K562 (cell line): ENCODE results near the gene DST. TPM values are rescaled to one million over a fixed set of nuclear protein-coding genes. Genes with fewer than 3 reads are reported as not detected.

Experiments
- ATAC-seq: fragments of 200-7000 bp; cut with Tn5 transposase; 3 replicates; pipeline ENCODE4 v1.9.1; 2020; ENCODE audit warnings: moderate library complexity
- BruUV-seq: library from RNA; stranded (reverse); fragments of 400-500 nt; replicated peaks from 2 replicates; lab custom pipeline; 2021; lab: Mats Ljungman, UMichigan
- CTCF ChIA-PET: fragments of 300-600 bp; formaldehyde crosslinking; extraction: SDS; loops from one replicate; lab custom pipeline; 2021; ENCODE audit warnings: low intra/inter-chr PET ratio; lab: Yijun Ruan, JAX
- POLR2A ChIA-PET: fragments of 300-600, 350-650 bp; sonication (Branson Sonifier 250); formaldehyde crosslinking; extraction: SDS; loops from one replicate; lab custom pipeline; 2021; ENCODE audit warnings: antibody characterized with exemption, inconsistent platforms; lab: Yijun Ruan, JAX
- DNase-seq, 4 experiments: peaks; one replicate each; pipeline versions ENCODE4 v3.0.0 to v3.0.0-alpha.2; 2011 to 2018; ENCODE audit warnings: low spot score in 3 of 4, mixed read lengths in 3 of 4; ENCODE audit errors: extremely low read depth in 1 of 4
- FAIRE-seq: peaks from 2 replicates; lab custom pipeline; 2011; peaks lifted over from hg19 to GRCh38; lab: Jason Lieb, UNC
- H2AFZ ChIP-seq: 2 replicates; pipeline ENCODE4 v1.6.0; 2011; ENCODE audit warnings: low read depth, low read length, control low read depth, inconsistent platforms
- H3K27ac ChIP-seq: fragments of 200-600 bp; 3 replicates; pipeline ENCODE4 v1.8.0; 2011; ENCODE audit warnings: low read depth, mild to moderate bottlenecking, control low read depth, inconsistent platforms, low read length, moderate library complexity, mixed read lengths; ENCODE audit errors: extremely low read depth
- H3K27me3 ChIP-seq, 2 experiments: fragments of 300-600 bp in 1 of 2; 2 replicates in 1 of 2; 3 replicates in 1 of 2; pipeline versions ENCODE4 v1.6.0 to v1.8.0; 2011; ENCODE audit warnings: inconsistent platforms in 2 of 2, low read length in 2 of 2, mild to moderate bottlenecking in 1 of 2, mixed read lengths in 1 of 2, moderate library complexity in 1 of 2; ENCODE audit not compliant: control insufficient read depth in 2 of 2, insufficient read depth in 2 of 2
- H3K36me3 ChIP-seq: fragments of 300-600 bp; 3 replicates; pipeline ENCODE4 v1.8.0; 2011; ENCODE audit warnings: mild to moderate bottlenecking, low read length, inconsistent platforms; ENCODE audit not compliant: control insufficient read depth, insufficient read depth
- H3K4me1 ChIP-seq, 2 experiments: fragments of 200-600 bp in 1 of 2; replicated peaks in 1 of 2; 2 replicates in 1 of 2; 3 replicates in 1 of 2; pipeline versions ENCODE4 v1.5.1 to v1.8.0; 2011; ENCODE audit warnings: inconsistent platforms in 2 of 2, low read length in 2 of 2, mild to moderate bottlenecking in 1 of 2, mixed read lengths in 1 of 2, moderate library complexity in 1 of 2; ENCODE audit not compliant: control insufficient read depth in 2 of 2, insufficient read depth in 2 of 2
- H3K4me2 ChIP-seq: 2 replicates; pipeline ENCODE4 v1.6.1; 2011; ENCODE audit warnings: low read length, control low read depth, inconsistent platforms, mixed read lengths; ENCODE audit not compliant: insufficient read depth
- H3K4me3 ChIP-seq: fragments of 200-600 bp; sonication (generic), shearing (Covaris generic); 2 replicates; pipeline ENCODE4 v1.5.1; 2016; ENCODE audit warnings: control low read depth, inconsistent platforms
- H3K79me2 ChIP-seq: fragments of 200-600 bp; 3 replicates; pipeline ENCODE4 v1.8.0; 2011; ENCODE audit warnings: low read length, inconsistent platforms; ENCODE audit not compliant: control insufficient read depth, insufficient read depth
- H3K9ac ChIP-seq, 2 experiments: 2 replicates each; pipeline versions ENCODE4 v1.6.0 to v1.6.1; 2011; ENCODE audit warnings: low read depth in 2 of 2, low read length in 2 of 2, control low read depth in 1 of 2, inconsistent platforms in 1 of 2, mild to moderate bottlenecking in 1 of 2, mixed read lengths in 1 of 2; ENCODE audit not compliant: insufficient read depth in 1 of 2
- H3K9me1 ChIP-seq: one replicate; pipeline ENCODE4 v1.6.0; 2011; ENCODE audit warnings: inconsistent platforms, mild to moderate bottlenecking, low read length, moderate library complexity; ENCODE audit not compliant: control insufficient read depth, insufficient read depth
- H3K9me3 ChIP-seq: replicated peaks from 2 replicates; pipeline ENCODE4 v1.5.1; 2011; ENCODE audit warnings: low read depth, low read length, inconsistent platforms; ENCODE audit not compliant: control insufficient read depth, insufficient read depth
- H4K20me1 ChIP-seq: replicated peaks from 2 replicates; pipeline ENCODE4 v1.6.1; 2011; ENCODE audit warnings: low read length, inconsistent platforms, mixed read lengths; ENCODE audit not compliant: control insufficient read depth, insufficient read depth
- ATF7 ChIP-seq: fragments of 450-650 bp; IDR thresholded peaks from 2 replicates; pipeline ENCODE4 v1.7.1; 2014; ENCODE audit warnings: mild to moderate bottlenecking, moderate library complexity
- BRF1 ChIP-seq: IDR thresholded peaks from 3 replicates; pipeline ENCODE4 v1.6.1; 2011; ENCODE audit warnings: borderline replicate concordance, mild to moderate bottlenecking; ENCODE audit not compliant: insufficient read length; ENCODE audit errors: extremely low read depth
- E2F6 ChIP-seq, 2 experiments: IDR thresholded peaks; 2 replicates each; pipeline ENCODE4 v1.6.1; 2011; ENCODE audit warnings: borderline replicate concordance in 1 of 2, control low read depth in 1 of 2, low read depth in 1 of 2, low read length in 1 of 2, mild to moderate bottlenecking in 1 of 2, mixed read lengths in 1 of 2, moderate library complexity in 1 of 2; ENCODE audit not compliant: insufficient read depth in 1 of 2, insufficient read length in 1 of 2, poor library complexity in 1 of 2, severe bottlenecking in 1 of 2; ENCODE audit errors: extremely low read depth in 1 of 2
- EP300 ChIP-seq: IDR thresholded peaks from 2 replicates; pipeline ENCODE4 v1.6.1; 2012; ENCODE audit warnings: low read length, improper control_type of control experiment
- FOXP4 ChIP-seq: sonication (generic); formaldehyde crosslinking; IDR thresholded peaks from 2 replicates; pipeline ENCODE4 v1.8.0; 2022; ENCODE audit warnings: mild to moderate bottlenecking, missing genetic modification reagents, borderline replicate concordance
- GABPB1 ChIP-seq: sonication (generic); formaldehyde crosslinking; IDR thresholded peaks from 2 replicates; pipeline ENCODE4 v1.8.0; 2022; ENCODE audit warnings: mild to moderate bottlenecking, missing genetic modification reagents
- GABPB2 ChIP-seq: fragments of 250-450 bp; sonication (Bioruptor Pico); conservative IDR thresholded peaks from 2 replicates; pipeline ENCODE4 v1.5.1; 2021; ENCODE audit warnings: mild to moderate bottlenecking
- JUN ChIP-seq, 2 experiments: sonication (generic) in 1 of 2; formaldehyde crosslinking in 1 of 2; IDR thresholded peaks; 2 replicates each; pipeline versions ENCODE4 v1.6.1 to v1.8.0; 2012 to 2022; ENCODE audit warnings: borderline replicate concordance in 2 of 2, mild to moderate bottlenecking in 2 of 2, improper control_type of control experiment in 1 of 2, low read depth in 1 of 2, low read length in 1 of 2, missing genetic modification reagents in 1 of 2
- MAZ ChIP-seq, 2 experiments: fragments of 450-650 bp in 1 of 2; sonication (generic) in 1 of 2; formaldehyde crosslinking; IDR thresholded peaks in 1 of 2; conservative IDR thresholded peaks in 1 of 2; 2 replicates each; pipeline versions ENCODE4 v1.4.0 to v1.5.0; 2020; ENCODE audit warnings: mild to moderate bottlenecking in 1 of 2, missing genetic modification reagents in 1 of 2
- MCM2 ChIP-seq: fragments of 450-650 bp; IDR thresholded peaks from 2 replicates; pipeline ENCODE4 v1.6.1; 2017; ENCODE audit warnings: low read depth, mild to moderate bottlenecking
- MNT ChIP-seq, 2 experiments: fragments of 450-650 bp; conservative IDR thresholded peaks; 2 replicates each; pipeline ENCODE4 v1.6.1; 2017; ENCODE audit warnings: mild to moderate bottlenecking in 2 of 2, moderate library complexity in 2 of 2
- NR4A1 ChIP-seq, 2 experiments: fragments of 250-450 bp in 1 of 2; fragments of 450-650 bp in 1 of 2; sonication (Bioruptor Pico) in 1 of 2; IDR thresholded peaks; 2 replicates each; pipeline versions ENCODE4 v1.4.0 to v1.6.1; 2016 to 2020; ENCODE audit warnings: mild to moderate bottlenecking in 2 of 2, missing compliant biosample characterization in 1 of 2, missing genetic modification characterization in 1 of 2, moderate library complexity in 1 of 2
- PTTG1 ChIP-seq: fragments of 450-650 bp; IDR thresholded peaks from 2 replicates; pipeline ENCODE4 v1.6.1; 2016; ENCODE audit warnings: low read depth, mild to moderate bottlenecking, missing genetic modification characterization, missing compliant biosample characterization
- SREBF1 ChIP-seq: fragments of 150-350 bp; IDR thresholded peaks from 2 replicates; pipeline ENCODE4 v1.6.1; 2014; ENCODE audit warnings: antibody characterized with exemption, low read depth, low read length, borderline replicate concordance
- ZKSCAN8 ChIP-seq: fragments of 200-800 bp; sonication (Bioruptor generic); IDR thresholded peaks from 2 replicates; pipeline ENCODE4 v1.6.1; 2016; ENCODE audit warnings: missing genetic modification characterization, missing compliant biosample characterization
- ZNF41 ChIP-seq: fragments of 250-450 bp; sonication (Bioruptor Pico); conservative IDR thresholded peaks from 2 replicates; pipeline ENCODE4 v1.4.0; 2020; ENCODE audit warnings: mild to moderate bottlenecking
- ZNF785 ChIP-seq: fragments of 250-450 bp; sonication (Bioruptor Pico); IDR thresholded peaks from 2 replicates; pipeline ENCODE4 v1.4.0; 2020; ENCODE audit warnings: mild to moderate bottlenecking
- ZSCAN29 ChIP-seq: fragments of 450-650 bp; IDR thresholded peaks from 2 replicates; pipeline ENCODE4 v1.6.1; 2017
- WGBS: fragments of 100-300 bp; shearing (Covaris generic); methylation state at CpG from one replicate; pipeline ENCODE4 v1.1.6; 2016; ENCODE audit warnings: low coverage, mixed read lengths; ENCODE audit not compliant: insufficient coverage; ENCODE audit errors: missing lambda C conversion rate; 5-methylcytosine and 5-hydroxymethylcytosine counted together
- in situ Hi-C: fragments of 300-500 bp; cut with MboI; formaldehyde crosslinking; loops from 4 replicates; pipeline ENCODE4 v1.15.0; 2018; ENCODE audit warnings: inconsistent platforms, mixed read lengths
- intact Hi-C: fragments of 100-400 bp; cut with micrococcal nuclease; formaldehyde crosslinking; loops from 2 replicates; pipeline ENCODE4 v1.14.2; 2022
- polyA plus RNA-seq, 8 experiments: library from polyadenylated mRNA; depleted of rRNA in 4 of 8; stranded (reverse) in 5 of 8; unstranded in 3 of 8; fragments of >200 nt; fragmentation: Nextera tagmentation in 2 of 8; fragmentation: Illumina TruSeq in 1 of 8; extraction: Ambion mirVana in 2 of 8; extraction: Trizol in 1 of 8; gene quantifications; 2 replicates each; pipeline versions ENCODE4 v1.2.1 to v1.2.3, GENCODE V29; 2011 to 2014; ENCODE audit warnings: inconsistent platforms in 1 of 8, missing spikeins in 1 of 8
- total RNA-seq, 7 experiments: library from RNA; depleted of rRNA in 6 of 7; stranded (reverse); fragments of >200 nt in 6 of 7; fragmentation: Illumina TruSeq in 2 of 7; extraction: Trizol in 2 of 7; gene quantifications; 2 replicates each; pipeline versions ENCODE4 v1.2.1 to v1.2.3, GENCODE V29; 2011 to 2021; ENCODE audit warnings: low replicate concordance in 1 of 7

DST gene
- total and polyA plus RNA-seq, 9 of the 15 experiments (the other 6 are each of a cell fraction or from before 2014, with no cell fraction given): 5.2 to 21.9 (median 13.3) TPM

- Histone ChIP-seq H3K4me3 (no peak overlapping the region), H3K27ac (no peak overlapping the region), H2AFZ (no peak overlapping the region), H3K9ac (no peak overlapping the region), H3K9me1 (no peaks in the 10 kb centered on the region), H3K4me2 (no peak overlapping the region), H3K79me2 (no peaks in the 10 kb centered on the region), H3K27me3 (no peaks in the 10 kb centered on the region), H4K20me1 (no peaks in the 10 kb centered on the region), H3K4me1 (no peaks in the 10 kb centered on the region), H3K9me3 (no peaks in the 10 kb centered on the region), H3K36me3 (no peaks in the 10 kb centered on the region)
- WGBS: 33% methylated on average over 3 of the region's 3 CpGs
- intact Hi-C loops (no loop called here), in situ Hi-C loops (loop anchor here (25.0 kb wide), 1 partner anchor 695 kb away; the partner anchor contains the start of gene BMP5)
- ChIA-PET POLR2A (no interaction called here), CTCF (no interaction called here)
- FAIRE-seq: no peak
- ATAC-seq: no peak
- no peak for DNase-seq
- no TSS peak for BruUV-seq
- TF ChIP-seq PTTG1 (tag): no peak
- TF ChIP-seq NR4A1 (CRISPR knock-in tag; IDR thresholded peaks at IDR 0.05): no peak
- TF ChIP-seq NR4A1 (tag; IDR thresholded peaks at IDR 0.05): no peak
- TF ChIP-seq ZNF785 (CRISPR knock-in tag): no peak
- TF ChIP-seq MAZ (CRISPR knock-in tag; conservative IDR thresholded peaks at IDR 0.05 in 1 of 2, IDR thresholded peaks at IDR 0.05 in 1 of 2): no peak
- TF ChIP-seq ATF7: no peak
- TF ChIP-seq SREBF1: no peak
- TF ChIP-seq GABPB2: no peak
- TF ChIP-seq MCM2: no peak
- no peak for TF ChIP-seq GABPB1 (CRISPR knock-in tag)
- no peak for TF ChIP-seq EP300
- no peak for TF ChIP-seq ZNF41
- no peak for TF ChIP-seq E2F6 (IDR thresholded peaks at IDR 0.05; ENCODE audit: borderline replicate concordance in 1 of 2, extremely low read depth in 1 of 2, insufficient read depth in 1 of 2, insufficient read length in 1 of 2, low read depth in 1 of 2, low read length in 1 of 2, poor library complexity in 1 of 2, severe bottlenecking in 1 of 2)
- no peak for TF ChIP-seq ZKSCAN8 (CRISPR knock-in tag)
- no peak for TF ChIP-seq JUN (IDR thresholded peaks at IDR 0.05; ENCODE audit: borderline replicate concordance, low read depth, low read length)
- TF ChIP-seq JUN (CRISPR knock-in tag; IDR thresholded peaks at IDR 0.05; ENCODE audit: borderline replicate concordance): no peak
- no peak for TF ChIP-seq FOXP4
- no peak for TF ChIP-seq BRF1
- TF ChIP-seq MNT (conservative IDR thresholded peaks at IDR 0.05): no peak
- no peak for TF ChIP-seq ZSCAN29
Observed at GRCh38 chr6:56582236-56582635, 60.5 kb downstream of the DST start.
